NCI-H146 treated with DMSO at 0.1 percent for 48 hours (cell line): ENCODE measurements around the gene TEAD4.

Experiments
- DNase-seq: peaks from one replicate; lab custom pipeline; 2025; ENCODE audit not compliant: unreplicated experiment; lab: John Stamatoyannopoulos, UW

The TEAD4 gene

DNA sequence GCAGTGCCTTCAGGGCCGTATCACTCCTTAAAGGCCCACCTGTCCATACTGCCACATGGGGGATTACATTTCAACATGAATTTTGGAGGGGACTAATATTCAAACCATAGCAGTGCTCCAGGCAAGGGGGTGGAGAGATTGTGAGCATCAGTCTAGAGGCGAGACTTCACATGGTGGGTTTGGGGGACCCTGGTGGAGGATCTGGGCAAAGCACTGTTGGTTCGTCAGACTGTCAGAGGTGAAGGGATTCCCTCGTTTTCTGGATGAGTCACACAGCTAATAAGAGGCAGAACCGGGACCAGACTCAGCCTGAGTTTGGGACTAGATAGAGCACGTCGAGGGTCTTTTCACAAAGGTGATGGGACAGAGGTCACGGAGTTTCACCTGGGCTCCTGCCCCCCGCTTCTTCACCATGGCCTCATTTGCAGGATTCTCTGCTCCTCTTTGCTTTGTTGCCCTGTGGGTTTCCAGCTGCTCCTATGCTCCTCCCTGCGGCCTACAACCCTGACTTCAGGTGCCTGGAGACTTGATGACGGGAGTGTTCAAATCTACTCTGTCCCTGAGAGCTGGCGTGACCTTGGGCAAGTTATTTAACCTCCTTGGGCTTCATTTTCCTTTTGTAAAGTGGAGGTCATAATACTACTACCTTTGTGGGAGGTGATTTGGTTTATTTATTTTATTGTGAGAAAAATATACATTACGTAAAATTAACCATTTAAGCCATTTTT is 41.5 kb downstream of the TEAD4 start:
- no peak for DNase-seq

- DNase-seq: no peak
Measured at GRCh38 chr12:3002646-3003045, 43.4 kb downstream of the TEAD4 start.

GRCh38 chr12:3003357-3003992 is 44.3 kb downstream of the TEAD4 start:
- DNase-seq: no peak

- no peak for DNase-seq
Measured at GRCh38 chr12:3004655-3005565, 45.7 kb downstream of the TEAD4 start.

DNA sequence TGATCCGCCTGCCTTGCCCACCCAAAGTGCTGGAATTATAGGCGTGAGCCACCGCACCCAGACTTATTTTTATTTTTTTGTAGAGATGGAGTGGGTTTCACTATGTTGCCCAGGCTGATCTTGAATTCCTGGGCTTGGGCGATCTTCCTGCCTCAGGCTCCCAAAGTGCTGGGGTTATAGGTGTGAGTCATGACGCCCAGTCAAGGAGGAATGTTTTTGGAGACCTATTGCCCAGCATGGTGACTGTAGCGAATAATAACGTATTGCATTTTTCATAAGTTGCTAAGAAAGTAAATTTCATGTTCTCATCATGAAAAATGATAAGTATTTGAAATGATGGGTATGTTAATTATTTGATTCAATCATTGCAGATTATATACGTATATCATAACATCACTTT is 46.5 kb downstream of the TEAD4 start:
- no peak for DNase-seq

GRCh38 chr12:3009780-3010179 is 50.6 kb downstream of the TEAD4 start:
- no peak for DNase-seq

GRCh38 chr12:3010214-3010930 is 51.2 kb downstream of the TEAD4 start:
- no peak for DNase-seq

- DNase-seq: no peak
Measured at GRCh38 chr12:3012786-3013185, 53.6 kb downstream of the TEAD4 start.

GRCh38 chr12:3014641-3015040 is 55.4 kb downstream of the TEAD4 start:
- DNase-seq: no peak

DNA sequence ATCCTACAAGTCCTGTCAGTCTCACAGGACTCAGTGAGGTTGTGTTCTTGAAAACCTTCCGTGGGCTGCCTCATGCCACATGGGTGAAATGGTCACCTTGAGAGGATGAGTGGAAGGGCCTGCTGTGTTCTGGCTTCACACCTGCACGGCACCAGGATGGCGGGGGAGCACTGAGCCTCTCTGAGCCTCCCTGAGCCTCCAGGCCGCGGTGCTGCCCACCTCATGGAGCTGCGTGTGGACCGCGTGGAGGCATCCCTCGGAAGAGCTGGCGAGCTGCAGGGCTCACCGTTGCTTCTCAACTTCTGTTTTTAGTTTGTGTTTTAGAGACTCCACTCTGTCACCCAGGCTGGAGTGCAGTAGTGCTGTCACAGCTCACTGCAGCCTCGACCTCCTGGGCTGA is 56.2 kb downstream of the TEAD4 start:
- DNase-seq: no peak

DNA sequence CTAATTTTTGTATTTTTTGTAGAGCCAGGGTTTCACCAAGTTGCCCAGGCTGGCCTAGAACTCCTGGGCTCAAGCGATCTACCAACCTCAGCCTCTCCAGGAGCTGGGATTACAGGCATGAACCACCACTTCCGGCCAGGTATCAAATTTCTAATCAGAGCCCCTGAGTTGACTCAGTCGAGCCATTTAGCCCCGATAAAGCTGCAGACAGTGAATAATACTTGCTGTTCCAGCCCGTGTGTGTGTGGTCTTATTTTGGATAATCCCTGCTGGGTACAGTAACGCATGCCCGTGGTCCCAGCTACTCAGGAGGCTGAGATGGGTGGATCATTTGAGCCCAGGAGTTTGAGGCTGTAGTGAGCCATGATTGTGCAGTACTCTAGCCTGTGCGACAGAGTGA is 57.0 kb downstream of the TEAD4 start:
- no peak for DNase-seq

DNA sequence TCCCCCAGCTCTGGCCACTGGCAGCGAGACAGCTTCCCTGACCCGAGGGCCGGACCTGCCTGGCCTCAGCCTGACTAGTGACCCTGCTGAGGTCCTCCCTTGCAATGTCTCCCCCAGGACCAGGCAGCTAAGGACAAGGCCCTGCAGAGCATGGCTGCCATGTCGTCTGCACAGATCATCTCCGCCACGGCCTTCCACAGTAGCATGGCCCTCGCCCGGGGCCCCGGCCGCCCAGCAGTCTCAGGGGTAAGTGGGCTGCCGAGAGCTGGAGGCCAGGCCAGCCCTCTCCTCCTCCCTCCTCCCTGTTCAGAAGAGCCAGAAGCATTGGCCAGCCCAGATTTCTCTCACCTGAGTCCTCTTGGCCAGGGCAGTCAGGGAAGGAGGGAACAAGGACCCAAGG is 58.1 kb downstream of the TEAD4 start:
- DNase-seq: no peak

DNA sequence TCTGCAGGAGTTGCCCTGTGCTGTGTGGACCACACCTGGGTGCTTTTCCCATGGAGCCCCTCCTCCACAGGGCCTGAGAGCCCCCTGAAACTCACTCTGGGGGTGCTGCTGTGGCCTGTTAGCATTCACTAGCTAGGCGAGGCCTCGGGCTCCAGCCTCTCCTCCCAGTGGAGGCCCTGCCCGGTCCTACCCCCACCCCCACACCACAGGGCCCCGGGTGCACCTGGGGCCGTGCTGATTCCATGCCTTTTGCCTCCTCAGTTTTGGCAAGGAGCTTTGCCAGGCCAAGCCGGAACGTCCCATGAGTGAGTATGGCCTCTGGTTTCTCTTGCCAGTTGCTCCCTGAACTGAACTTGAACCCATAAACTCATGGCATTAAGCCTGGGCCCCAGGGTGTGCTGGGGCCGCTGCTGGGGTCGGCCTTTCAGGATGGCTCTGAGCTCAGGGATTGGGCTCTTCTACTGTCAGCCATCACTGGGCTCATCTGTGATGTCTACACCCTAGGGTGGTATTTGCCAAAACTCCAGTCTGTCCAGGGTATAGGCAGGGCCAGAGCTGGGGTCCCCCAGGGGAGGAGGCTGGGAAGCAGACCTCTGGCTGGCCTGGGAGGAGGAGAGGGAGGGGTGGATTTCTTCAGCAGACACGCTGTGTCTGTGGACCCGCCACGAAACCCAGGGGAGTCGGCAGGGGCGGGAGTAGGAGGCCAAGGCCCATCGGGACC is 59.2 kb downstream of the TEAD4 start:
- DNase-seq: no peak

DNA sequence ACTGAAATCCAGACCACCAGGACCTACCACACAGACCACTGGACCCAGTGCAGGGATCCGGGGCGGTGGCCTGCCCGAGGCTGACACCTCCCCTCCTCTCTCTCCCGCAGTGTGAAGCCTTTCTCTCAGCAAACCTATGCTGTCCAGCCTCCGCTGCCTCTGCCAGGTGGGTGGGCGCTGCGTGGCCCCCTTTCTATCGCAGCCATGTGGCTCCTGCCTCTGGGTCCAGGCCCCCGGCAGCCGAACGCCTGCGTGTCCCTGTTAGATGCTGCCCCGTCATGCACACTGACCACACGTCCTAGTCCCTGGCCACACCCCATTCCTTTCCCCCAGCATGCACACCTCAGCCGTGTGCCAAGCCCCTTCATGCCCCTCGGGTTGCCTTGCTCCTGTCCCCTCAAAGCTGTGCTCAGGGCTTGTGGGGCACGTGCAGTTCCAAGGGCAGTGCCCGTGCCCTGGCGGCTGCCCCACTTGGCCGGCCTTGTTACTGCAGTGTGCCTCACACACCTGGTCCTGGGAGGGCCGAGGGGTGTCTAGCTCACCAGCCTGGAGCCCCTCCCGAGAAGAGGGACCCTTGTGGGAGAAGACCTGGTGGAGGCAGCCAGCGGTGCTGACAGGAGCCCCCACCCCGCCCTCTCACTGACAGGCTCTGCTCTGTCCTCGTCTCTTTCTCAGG is 59.9 kb downstream of the TEAD4 start:
- DNase-seq: no peak

DNA sequence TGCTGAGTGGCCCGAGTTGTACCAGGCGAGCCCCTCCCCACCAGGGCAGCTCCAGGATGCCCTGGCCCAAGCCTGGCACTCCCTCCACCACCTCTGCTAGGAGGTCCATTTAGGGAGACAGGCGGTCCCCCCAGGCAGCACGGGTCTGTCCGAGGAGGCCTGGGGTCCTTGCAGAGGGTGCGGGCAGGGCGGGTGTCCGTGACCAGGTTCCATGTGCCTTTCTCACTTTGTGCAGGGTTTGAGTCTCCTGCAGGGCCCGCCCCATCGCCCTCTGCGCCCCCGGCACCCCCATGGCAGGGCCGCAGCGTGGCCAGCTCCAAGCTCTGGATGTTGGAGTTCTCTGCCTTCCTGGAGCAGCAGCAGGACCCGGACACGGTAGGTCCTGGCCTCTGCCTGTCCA is 61.2 kb downstream of the TEAD4 start:
- no peak for DNase-seq

DNA sequence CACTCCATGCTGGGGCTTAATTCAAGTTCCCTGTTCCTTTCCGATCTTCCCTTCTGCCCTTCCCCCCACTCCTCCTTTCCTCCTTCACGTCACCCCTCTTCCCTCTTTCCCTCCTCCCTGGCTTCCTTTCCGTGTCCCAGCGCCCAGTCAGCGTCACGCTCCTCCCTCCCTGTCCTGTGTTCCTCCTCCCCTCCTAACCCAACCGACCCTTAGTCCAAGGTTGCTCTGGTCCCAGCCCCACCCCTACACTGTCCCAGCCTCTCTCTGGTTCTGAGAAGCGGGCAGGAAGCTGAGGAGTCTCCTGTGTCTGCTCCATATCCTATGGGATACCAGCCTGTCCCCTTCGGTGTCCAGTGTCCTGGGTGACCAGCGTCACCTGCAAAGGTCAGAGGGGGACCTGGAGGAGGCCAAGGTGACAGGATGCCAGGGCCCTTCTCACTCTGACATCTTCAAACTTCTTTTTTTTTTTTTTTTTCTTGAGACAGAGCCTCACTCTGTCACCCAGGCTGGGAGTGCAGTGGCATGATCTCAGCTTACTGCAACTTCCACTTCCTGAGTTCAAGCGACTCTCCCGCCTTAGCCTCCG is 61.7 kb downstream of the TEAD4 start:
- DNase-seq: no peak

DNA sequence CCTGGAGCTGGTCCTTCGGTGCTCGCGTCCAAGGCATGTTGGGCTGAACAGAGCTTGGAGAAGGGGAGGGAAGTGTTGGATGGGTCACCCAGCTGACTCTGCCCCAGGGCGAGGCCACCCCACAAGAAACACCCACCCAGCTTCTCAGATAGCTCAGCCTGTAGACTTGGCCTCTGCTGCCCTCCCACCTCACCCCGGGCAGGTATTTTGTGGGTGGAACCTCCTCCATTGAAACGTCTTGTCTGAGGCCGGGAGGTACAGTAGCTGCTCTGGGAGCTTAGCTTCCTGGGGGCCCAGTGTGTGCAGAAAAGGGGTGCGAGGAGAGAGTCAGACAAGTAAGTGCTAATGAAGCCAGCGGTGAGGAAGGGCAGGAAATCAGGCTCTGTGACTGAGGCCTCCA is 63.2 kb downstream of the TEAD4 start:
- DNase-seq: no peak

DNA sequence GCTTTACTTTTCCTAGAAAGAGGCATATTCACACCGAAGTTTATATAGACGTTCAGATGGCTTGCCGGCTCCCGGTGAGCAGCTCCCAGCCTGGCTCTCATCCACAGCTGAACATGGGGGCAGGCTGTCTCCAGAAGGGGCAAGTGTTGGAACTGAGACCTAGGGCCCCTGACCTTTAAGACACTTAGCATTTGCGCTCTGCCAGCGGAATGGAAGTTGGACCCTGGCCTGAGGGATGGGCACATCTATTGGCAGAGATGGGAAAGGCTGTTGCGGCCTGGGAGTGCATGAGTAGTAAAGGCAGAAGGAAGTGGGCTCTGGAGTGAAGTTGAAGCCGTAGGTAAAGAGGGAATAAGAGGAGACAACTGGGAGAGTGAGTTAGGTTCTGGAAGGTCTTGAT is 63.8 kb downstream of the TEAD4 start:
- DNase-seq: no peak

- DNase-seq: no peak
Measured at GRCh38 chr12:3028108-3028507, 68.9 kb downstream of the TEAD4 start.
